Endothelial cell (in vitro differentiated cells): ENCODE data around the gene MSX1. TPM values are rescaled to one million over a fixed set of nuclear protein-coding genes. Genes with fewer than 3 reads are reported as not detected.

Experiments
- DNase-seq: peaks from one replicate; pipeline ENCODE4 v3.0.0; 2021; ENCODE audit warnings: low spot score
- H3K27ac Mint-ChIP-seq: one replicate; pipeline ENCODE4 v1.8.0; 2021; ENCODE audit warnings: mixed read lengths, inconsistent platforms; ENCODE audit not compliant: unreplicated experiment
- H3K27me3 Mint-ChIP-seq: one replicate; pipeline ENCODE4 v1.8.0; 2021; ENCODE audit warnings: mild to moderate bottlenecking, moderate library complexity, mixed read lengths, inconsistent platforms; ENCODE audit not compliant: unreplicated experiment
- H3K36me3 Mint-ChIP-seq: one replicate; pipeline ENCODE4 v1.8.0; 2021; ENCODE audit warnings: mild to moderate bottlenecking, low read depth, mixed read lengths, inconsistent platforms; ENCODE audit not compliant: unreplicated experiment
- H3K4me1 Mint-ChIP-seq: one replicate; pipeline ENCODE4 v1.8.0; 2021; ENCODE audit warnings: mild to moderate bottlenecking, mixed read lengths, inconsistent platforms; ENCODE audit not compliant: unreplicated experiment
- H3K4me3 Mint-ChIP-seq: one replicate; pipeline ENCODE4 v1.8.0; 2021; ENCODE audit warnings: mild to moderate bottlenecking, mixed read lengths, inconsistent platforms; ENCODE audit not compliant: unreplicated experiment
- H3K9me3 Mint-ChIP-seq: one replicate; pipeline ENCODE4 v1.8.0; 2021; ENCODE audit warnings: mixed read lengths, inconsistent platforms; ENCODE audit not compliant: unreplicated experiment
- total RNA-seq: library from RNA; stranded (reverse); fragmentation: NEBNext Ultra II Directional; extraction: Animal tissue kit (Norgen Biotek cat#: 25700); gene quantifications from one replicate; pipeline ENCODE4 v1.2.1, GENCODE V29; 2021; ENCODE audit not compliant: unreplicated experiment
- TF ChIP-seq, protein P1 (sequence below): fragments of 200-600 bp; sonication (generic); IDR thresholded peaks from one replicate; pipeline ENCODE4 v1.5.0; 2021; ENCODE audit warnings: antibody characterized with exemption; ENCODE audit not compliant: unreplicated experiment

MSX1 gene
- total RNA-seq, 1 donor from 2014 or later: 17.4 TPM

GRCh38 chr4:4853921-4854648 is 5.4 kb upstream of the MSX1 start:
- TF ChIP-seq, protein P1, sequence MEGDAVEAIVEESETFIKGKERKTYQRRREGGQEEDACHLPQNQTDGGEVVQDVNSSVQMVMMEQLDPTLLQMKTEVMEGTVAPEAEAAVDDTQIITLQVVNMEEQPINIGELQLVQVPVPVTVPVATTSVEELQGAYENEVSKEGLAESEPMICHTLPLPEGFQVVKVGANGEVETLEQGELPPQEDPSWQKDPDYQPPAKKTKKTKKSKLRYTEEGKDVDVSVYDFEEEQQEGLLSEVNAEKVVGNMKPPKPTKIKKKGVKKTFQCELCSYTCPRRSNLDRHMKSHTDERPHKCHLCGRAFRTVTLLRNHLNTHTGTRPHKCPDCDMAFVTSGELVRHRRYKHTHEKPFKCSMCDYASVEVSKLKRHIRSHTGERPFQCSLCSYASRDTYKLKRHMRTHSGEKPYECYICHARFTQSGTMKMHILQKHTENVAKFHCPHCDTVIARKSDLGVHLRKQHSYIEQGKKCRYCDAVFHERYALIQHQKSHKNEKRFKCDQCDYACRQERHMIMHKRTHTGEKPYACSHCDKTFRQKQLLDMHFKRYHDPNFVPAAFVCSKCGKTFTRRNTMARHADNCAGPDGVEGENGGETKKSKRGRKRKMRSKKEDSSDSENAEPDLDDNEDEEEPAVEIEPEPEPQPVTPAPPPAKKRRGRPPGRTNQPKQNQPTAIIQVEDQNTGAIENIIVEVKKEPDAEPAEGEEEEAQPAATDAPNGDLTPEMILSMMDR: no peak
- no peak overlapping the region for H3K27ac Mint-ChIP-seq
- peaks cover 42% of the 10 kb centered on the region for H3K4me1 Mint-ChIP-seq
- H3K27me3 Mint-ChIP-seq: peaks cover 22% of the 10 kb centered on the region
- no peak for DNase-seq
- H3K9me3 Mint-ChIP-seq: no peaks in the 10 kb centered on the region
- H3K36me3 Mint-ChIP-seq: no peaks in the 10 kb centered on the region
- H3K4me3 Mint-ChIP-seq: no peak overlapping the region

- DNase-seq: no peak
- Mint-ChIP-seq H3K27ac (no peak overlapping the region), H3K4me3 (no peak overlapping the region), H3K36me3 (no peaks in the 10 kb centered on the region), H3K4me1 (peaks cover 42% of the 10 kb centered on the region), H3K27me3 (peaks cover 22% of the 10 kb centered on the region), H3K9me3 (no peaks in the 10 kb centered on the region)
- TF ChIP-seq, protein P1: no peak
Observed at GRCh38 chr4:4854649-4855295, 4.7 kb upstream of the MSX1 start.

- no peak for DNase-seq
- H3K27ac Mint-ChIP-seq: no peak overlapping the region
- peak overlapping the region; percentile 51 for H3K4me3 Mint-ChIP-seq
- peaks cover 42% of the 10 kb centered on the region for H3K4me1 Mint-ChIP-seq
- H3K27me3 Mint-ChIP-seq: peaks cover 22% of the 10 kb centered on the region
- no peaks in the 10 kb centered on the region for H3K9me3 Mint-ChIP-seq
- H3K36me3 Mint-ChIP-seq: no peaks in the 10 kb centered on the region
- TF ChIP-seq, protein P1: no peak
Observed at GRCh38 chr4:4855301-4856070, 4.0 kb upstream of the MSX1 start.

DNA sequence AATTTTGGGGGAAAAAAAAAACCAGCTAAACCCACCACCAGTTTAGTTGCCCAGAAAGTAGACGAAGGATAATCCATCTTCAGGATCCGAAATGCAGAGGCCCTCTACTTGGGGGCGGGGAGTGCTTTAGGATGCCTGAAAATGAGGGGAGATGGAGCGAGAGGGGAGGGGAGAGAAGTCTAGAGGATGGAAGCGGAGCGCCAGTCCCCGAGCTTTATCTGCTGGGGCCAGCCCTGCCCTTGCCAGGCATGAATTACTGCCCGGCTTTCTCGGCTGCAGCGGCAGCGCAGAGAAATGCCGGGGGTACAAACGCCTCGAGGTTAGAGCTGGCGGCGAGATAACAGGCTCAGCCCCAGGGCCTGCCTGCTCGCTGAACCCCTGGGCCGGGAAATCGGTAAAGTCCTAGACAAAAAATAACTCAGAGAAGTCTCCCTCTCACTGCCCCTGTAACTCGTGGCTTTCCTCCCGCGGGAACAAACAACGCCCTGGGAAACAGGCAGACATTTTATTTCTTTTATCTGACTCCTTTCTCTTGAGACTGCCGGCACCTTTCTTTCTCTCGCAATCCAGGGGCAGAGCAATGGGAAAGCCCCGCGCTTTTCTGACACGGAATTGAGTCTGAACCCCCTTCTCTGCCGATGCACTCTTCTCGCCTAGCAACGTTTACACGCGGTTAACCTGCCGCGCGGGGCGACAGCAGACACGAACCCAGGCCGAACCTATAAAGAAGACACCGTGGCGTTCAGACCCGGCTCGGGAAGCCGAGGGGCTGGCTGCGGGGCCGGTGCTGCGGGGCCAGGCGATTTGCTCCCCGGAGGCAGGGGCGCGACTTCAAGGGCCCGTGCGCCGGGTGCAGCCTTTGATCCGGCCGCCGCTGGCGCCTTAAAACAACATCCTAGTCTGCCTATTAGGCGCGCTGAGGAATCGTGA is 3.1 kb upstream of the MSX1 start:
- peak overlapping the region; percentile 51 for H3K4me3 Mint-ChIP-seq
- no peak overlapping the region for H3K27ac Mint-ChIP-seq
- no peak for DNase-seq
- peaks cover 26% of the 10 kb centered on the region for H3K27me3 Mint-ChIP-seq
- TF ChIP-seq, protein P1: no peak
- no peaks in the 10 kb centered on the region for H3K36me3 Mint-ChIP-seq
- no peaks in the 10 kb centered on the region for H3K9me3 Mint-ChIP-seq
- peaks cover 48% of the 10 kb centered on the region for H3K4me1 Mint-ChIP-seq
